Neuronal stem cell (in vitro differentiated cells): ENCODE data around the gene PDLIM5.

Experiments
- DNase-seq: peaks from one replicate; pipeline ENCODE4 v3.0.0-alpha.2; 2013; ENCODE audit warnings: low spot score
- H2AFZ ChIP-seq: one replicate; pipeline ENCODE4 v1.6.1; 2013; ENCODE audit warnings: mild to moderate bottlenecking, low read length, inconsistent platforms
- H2AK5ac ChIP-seq: 2 replicates; pipeline ENCODE4 v1.6.1; 2013; ENCODE audit warnings: low read depth, mild to moderate bottlenecking, inconsistent platforms, low read length, moderate library complexity, mixed read lengths
- H2BK120ac ChIP-seq: 2 replicates; pipeline ENCODE4 v1.6.1; 2013; ENCODE audit warnings: low read depth, mild to moderate bottlenecking, inconsistent platforms, low read length, moderate library complexity, mixed read lengths
- H2BK12ac ChIP-seq: one replicate; pipeline ENCODE4 v1.6.1; 2013; ENCODE audit warnings: low read length, inconsistent platforms
- H2BK15ac ChIP-seq: 2 replicates; pipeline ENCODE4 v1.6.1; 2013; ENCODE audit warnings: mild to moderate bottlenecking, low read length, inconsistent platforms, mixed read lengths
- H2BK5ac ChIP-seq: one replicate; pipeline ENCODE4 v1.6.1; 2013; ENCODE audit warnings: inconsistent platforms, mild to moderate bottlenecking, low read length, moderate library complexity
- H3K14ac ChIP-seq: one replicate; pipeline ENCODE4 v1.6.1; 2013; ENCODE audit warnings: low read length, inconsistent platforms
- H3K18ac ChIP-seq: 2 replicates; pipeline ENCODE4 v1.6.1; 2013; ENCODE audit warnings: low read length, inconsistent platforms
- H3K23ac ChIP-seq: 2 replicates; pipeline ENCODE4 v1.6.1; 2013; ENCODE audit warnings: low read depth, mild to moderate bottlenecking, mixed read lengths, low read length, inconsistent platforms; ENCODE audit not compliant: poor library complexity
- H3K27ac ChIP-seq: replicated peaks from 3 replicates; pipeline ENCODE4 v1.5.1; 2013; ENCODE audit warnings: low read length, inconsistent platforms
- H3K27me3 ChIP-seq, 3 experiments: 2 replicates each; pipeline ENCODE4 v1.6.1; 2013; ENCODE audit warnings: low read length in 3 of 3, mild to moderate bottlenecking in 2 of 3, inconsistent platforms in 1 of 3, low read depth in 1 of 3, mixed read lengths in 1 of 3, moderate library complexity in 1 of 3; ENCODE audit not compliant: control insufficient read depth in 3 of 3, insufficient read depth in 3 of 3
- H3K36me3 ChIP-seq, 2 donors: replicated peaks in 1 of 2; 2 replicates each; pipeline ENCODE4 v1.6.1; 2013; ENCODE audit warnings: low read length in 2 of 2; ENCODE audit not compliant: control insufficient read depth in 2 of 2, insufficient read depth in 2 of 2
- H3K4ac ChIP-seq: 2 replicates; pipeline ENCODE4 v1.6.1; 2013; ENCODE audit warnings: inconsistent platforms, mild to moderate bottlenecking, low read length, moderate library complexity
- H3K4me1 ChIP-seq, 2 donors: 1 replicate in 1 of 2; 2 replicates in 1 of 2; pipeline ENCODE4 v1.6.1; 2013; ENCODE audit warnings: low read length in 2 of 2, low read depth in 1 of 2; ENCODE audit not compliant: control insufficient read depth in 2 of 2, insufficient read depth in 1 of 2
- H3K4me2 ChIP-seq: one replicate; pipeline ENCODE4 v1.6.1; 2013; ENCODE audit warnings: mild to moderate bottlenecking, low read length, inconsistent platforms; ENCODE audit not compliant: insufficient read depth, poor library complexity, severe bottlenecking
- H3K4me3 ChIP-seq, 2 donors: 2 replicates each; pipeline ENCODE4 v1.5.1; 2013; ENCODE audit warnings: low read length in 2 of 2, mild to moderate bottlenecking in 2 of 2, inconsistent platforms in 1 of 2, moderate library complexity in 1 of 2
- H3K79me1 ChIP-seq: one replicate; pipeline ENCODE4 v1.6.1; 2013; ENCODE audit warnings: low read depth, mild to moderate bottlenecking, inconsistent platforms, low read length, moderate library complexity
- H3K9ac ChIP-seq: one replicate; pipeline ENCODE4 v1.6.1; 2013; ENCODE audit warnings: mild to moderate bottlenecking, low read depth, low read length, inconsistent platforms; ENCODE audit not compliant: poor library complexity
- H3K9me3 ChIP-seq, 2 donors: replicated peaks in 1 of 2; 2 replicates each; pipeline versions ENCODE3 to v1.6.1; 2013; ENCODE audit warnings: low read length in 2 of 2, mild to moderate bottlenecking in 2 of 2, inconsistent platforms in 1 of 2, low read depth in 1 of 2, mixed read lengths in 1 of 2, moderate library complexity in 1 of 2; ENCODE audit not compliant: control insufficient read depth in 2 of 2, insufficient read depth in 1 of 2
- H4K8ac ChIP-seq: one replicate; pipeline ENCODE4 v1.6.1; 2013; ENCODE audit warnings: low read depth, mild to moderate bottlenecking, inconsistent platforms, low read length, moderate library complexity
- H4K91ac ChIP-seq: one replicate; pipeline ENCODE4 v1.6.1; 2013; ENCODE audit warnings: low read length, low read depth, mild to moderate bottlenecking, inconsistent platforms; ENCODE audit not compliant: poor library complexity
- WGBS, 2 donors: extraction: QIAGEN DNeasy Blood & Tissue Kit; methylation state at CpG; one replicate each; pipeline ENCODE4 v1.1.7; 2013; ENCODE audit warnings: missing lambda C conversion rate in 2 of 2, mixed read lengths in 1 of 2; ENCODE audit not compliant: insufficient read length in 2 of 2, insufficient replicate concordance in 1 of 2; ENCODE audit errors: extremely low coverage in 2 of 2; 5-methylcytosine and 5-hydroxymethylcytosine counted together

The PDLIM5 gene

GRCh38 chr4:94534401-94535312 lies 82.9 kb downstream of the PDLIM5 start:
- Histone ChIP-seq H4K8ac (no peak overlapping the region), H3K4me1 (peaks cover 9 to 18% of the 10 kb centered on the region in 2 donors), H3K18ac (no peak overlapping the region), H3K23ac (no peak overlapping the region), H3K4me2 (no peak overlapping the region), H2BK12ac (no peak overlapping the region), H2AK5ac (no peak overlapping the region), H2BK15ac (no peak overlapping the region), H3K27ac (no peak overlapping the region), H3K14ac (no peak overlapping the region), H3K9me3 (no peaks in the 10 kb centered on the region), H3K27me3 (no peaks in the 10 kb centered on the region), H3K79me1 (no peaks in the 10 kb centered on the region), H2BK120ac (no peak overlapping the region), H2AFZ (no peak overlapping the region), H3K4me3 (no peak overlapping the region), H3K9ac (no peak overlapping the region), H3K4ac (no peak overlapping the region), H3K36me3 (no peaks in the 10 kb centered on the region), H4K91ac (no peak overlapping the region), H2BK5ac (no peak overlapping the region)
- DNase-seq: no peak
- WGBS, 2 donors: no CpG with 5 or more reads among the region's 5 CpGs

DNA sequence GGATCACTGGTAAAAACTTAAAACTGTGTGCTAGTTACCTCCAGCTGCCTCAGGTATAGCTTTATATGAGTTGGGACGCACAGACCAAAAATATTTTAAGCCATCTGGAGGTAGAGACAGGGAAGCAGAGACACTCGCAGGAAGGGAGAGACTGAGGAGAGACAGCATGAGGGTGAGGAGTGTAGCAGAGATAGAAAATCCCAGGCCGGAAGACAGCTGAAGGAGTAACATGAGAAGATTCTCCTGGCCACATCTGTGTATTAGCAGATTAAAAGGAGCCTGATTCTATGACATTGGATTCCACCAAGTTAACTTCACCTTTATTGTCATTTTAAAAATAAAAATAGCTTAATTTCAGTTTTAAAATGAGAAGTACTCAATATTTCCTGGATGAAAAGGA lies 84.3 kb downstream of the PDLIM5 start:
- Histone ChIP-seq H2BK15ac (no peak overlapping the region), H3K4me1 (peaks cover 11 to 18% of the 10 kb centered on the region in 2 donors), H3K27me3 (no peaks in the 10 kb centered on the region), H3K4me2 (no peak overlapping the region), H2BK12ac (no peak overlapping the region), H3K27ac (no peak overlapping the region), H3K18ac (no peak overlapping the region), H2BK5ac (no peak overlapping the region), H3K79me1 (no peaks in the 10 kb centered on the region), H2AK5ac (no peak overlapping the region), H3K4ac (no peak overlapping the region), H4K8ac (no peak overlapping the region), H2BK120ac (no peak overlapping the region), H3K9me3 (no peaks in the 10 kb centered on the region), H3K14ac (no peak overlapping the region), H4K91ac (no peak overlapping the region), H3K36me3 (no peaks in the 10 kb centered on the region), H3K9ac (no peak overlapping the region), H3K23ac (no peak overlapping the region), H3K4me3 (no peak overlapping the region), H2AFZ (no peak overlapping the region)
- no CpG with 5 or more reads among the region's 3 CpGs for WGBS, 2 donors
- no peak for DNase-seq

DNA sequence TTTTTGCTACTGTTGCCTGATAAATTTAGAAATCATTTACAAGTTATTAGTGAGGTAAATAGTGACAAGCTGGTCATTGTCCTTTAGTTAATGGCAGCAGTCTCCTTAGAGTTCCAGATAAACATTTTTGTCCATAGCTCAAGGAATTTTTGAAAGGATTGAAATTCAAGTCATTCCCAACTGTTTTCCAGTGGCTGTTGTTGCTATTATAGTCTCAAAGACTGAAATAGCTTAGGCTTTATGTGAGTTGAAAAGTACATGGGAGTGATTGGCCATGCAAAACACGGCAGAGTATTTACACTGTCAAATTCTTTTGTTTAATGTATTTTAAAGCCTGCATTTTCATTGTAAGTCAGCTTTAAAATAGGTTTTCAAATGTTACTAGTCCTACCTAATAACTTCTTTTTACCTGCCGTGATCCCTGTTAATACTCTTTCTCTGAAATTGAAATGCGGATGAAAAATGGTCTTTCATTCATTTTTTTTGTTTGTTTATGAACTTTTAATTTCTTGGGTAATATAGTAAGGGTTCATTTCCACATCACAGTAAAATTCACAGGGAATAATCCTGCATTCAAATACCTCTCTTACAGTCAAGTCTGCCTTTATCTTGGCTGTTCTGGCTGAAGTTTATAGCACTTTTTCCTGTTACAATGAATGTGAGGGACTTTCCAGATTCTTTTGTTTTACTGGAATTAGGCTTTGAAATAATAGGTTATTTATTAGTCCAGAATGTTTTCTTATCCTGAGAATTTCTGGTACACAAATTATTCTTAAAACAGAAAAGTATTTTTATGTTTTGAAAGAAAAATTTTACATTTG lies 85.1 kb downstream of the PDLIM5 start:
- WGBS, 2 donors: no CpG with 5 or more reads among the region's 3 CpGs

More for the DNA sequence above, 85.1 kb downstream of the PDLIM5 start:
- no peak overlapping the region for H4K91ac ChIP-seq
- no peak overlapping the region for H4K8ac ChIP-seq
- H3K23ac ChIP-seq: no peak overlapping the region
- H2BK5ac ChIP-seq: no peak overlapping the region
- no peaks in the 10 kb centered on the region for H3K27me3 ChIP-seq
- no peak overlapping the region for H3K9ac ChIP-seq
- no peak overlapping the region for H2AK5ac ChIP-seq
- DNase-seq: no peak
- no peaks in the 10 kb centered on the region for H3K79me1 ChIP-seq
- H2BK15ac ChIP-seq: no peak overlapping the region
- H3K14ac ChIP-seq: no peak overlapping the region
- peaks cover 11 to 18% of the 10 kb centered on the region in 2 donors for H3K4me1 ChIP-seq
- H3K18ac ChIP-seq: no peak overlapping the region
- no peak overlapping the region for H3K4me3 ChIP-seq
- no peak overlapping the region for H2BK120ac ChIP-seq
- H3K4ac ChIP-seq: no peak overlapping the region
- no peaks in the 10 kb centered on the region for H3K9me3 ChIP-seq
- no peak overlapping the region for H2BK12ac ChIP-seq
- no peaks in the 10 kb centered on the region for H3K36me3 ChIP-seq
- no peak overlapping the region for H3K4me2 ChIP-seq
- H3K27ac ChIP-seq: no peak overlapping the region
- H2AFZ ChIP-seq: no peak overlapping the region
